Left ventricle myocardium superior (tissue), 1 donor: ENCODE measurements around the gene PSD4. TPM values are rescaled to one million over a fixed set of nuclear protein-coding genes. Genes with fewer than 3 reads are reported as not detected.

ENCODE experiments used
- ATAC-seq: fragments of 200-7000 bp; cut with Tn5 transposase; one replicate; pipeline ENCODE4 v1.9.1; 2020; ENCODE audit warnings: mild to moderate bottlenecking, moderate library complexity
- DNase-seq: peaks from one replicate; pipeline ENCODE4 v3.0.0-alpha.2; 2020
- intact Hi-C: fragments of 100-400 bp; cut with micrococcal nuclease; formaldehyde crosslinking; loops from one replicate; pipeline ENCODE4 v1.11.0; 2022
- total RNA-seq: library from RNA; stranded (reverse); fragmentation: NEBNext Ultra II Directional; extraction: Animal tissue kit (Norgen Biotek cat#: 25700); gene quantifications from one replicate; pipeline ENCODE4 v1.2.1, GENCODE V29; 2021
- donor health status: DM: no; HTN: yes; CAD: no; lungs with severe emphysema.

Gene PSD4
- total RNA-seq, 1 donor from 2014 or later: 2.9 TPM

GRCh38 chr2:113138428-113139322 lies 35.1 kb upstream of the PSD4 start:
- DNase-seq (no peak), ATAC-seq (peak; percentile 46)
- intact Hi-C loops: no loop called here

- no peak for DNase-seq
- no peak for ATAC-seq
- intact Hi-C loops: no loop called here
These were observed 32.3 kb upstream of the PSD4 start for GRCh38 chr2:113141451-113141850.

DNA sequence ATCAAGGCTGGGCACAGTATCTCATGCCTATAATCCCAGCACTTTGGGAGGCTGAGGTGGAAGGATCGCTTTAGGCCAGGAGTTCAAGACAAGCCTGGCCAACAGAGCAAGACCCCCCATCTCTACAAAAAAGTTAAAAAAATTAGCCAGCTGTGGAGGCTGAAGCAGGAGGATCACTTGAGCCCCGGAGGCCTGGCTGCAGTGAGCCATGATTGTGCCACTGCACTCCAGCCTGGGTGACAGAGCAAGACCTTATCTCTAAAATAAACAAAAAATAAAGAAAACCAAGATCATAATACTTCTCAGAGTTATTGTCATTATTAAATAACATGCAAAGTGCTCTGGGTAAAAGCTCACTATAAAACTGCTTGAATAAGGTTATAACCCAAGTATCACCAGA lies 31.5 kb upstream of the PSD4 start:
- DNase-seq (no peak), ATAC-seq (no peak)
- intact Hi-C loops: no loop called here

DNA sequence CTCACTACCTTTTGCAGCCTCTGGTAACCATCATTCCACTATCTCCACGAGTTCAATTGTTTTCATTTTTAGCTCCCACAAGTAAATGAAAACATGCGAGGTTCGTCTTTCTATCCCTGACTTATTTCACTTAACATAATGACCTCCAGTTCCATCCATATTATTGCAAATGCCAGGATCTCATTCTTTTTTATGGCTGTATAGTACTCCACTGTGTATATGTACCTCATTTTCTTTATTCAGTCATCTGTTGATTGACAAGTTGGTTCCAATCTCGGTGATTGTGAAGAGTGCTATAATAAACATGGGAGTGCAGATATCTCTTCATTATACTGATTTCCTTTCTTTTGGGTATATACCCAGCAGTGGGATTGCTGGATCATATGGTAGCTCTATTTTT lies 29.5 kb upstream of the PSD4 start:
- intact Hi-C loops: no loop called here
- no peak for DNase-seq
- no peak for ATAC-seq

GRCh38 chr2:113148606-113149552 lies 24.9 kb upstream of the PSD4 start:
- intact Hi-C loops: no loop called here
- DNase-seq (no peak), ATAC-seq (no peak)

- ATAC-seq (no peak), DNase-seq (no peak)
- intact Hi-C loops: no loop called here
These were observed 24.1 kb upstream of the PSD4 start for GRCh38 chr2:113149553-113150257.

- intact Hi-C loops: no loop called here
- ATAC-seq (no peak), DNase-seq (no peak)
These were observed 23.5 kb upstream of the PSD4 start for GRCh38 chr2:113150258-113150601.

- intact Hi-C loops: no loop called here
- ATAC-seq (no peak), DNase-seq (no peak)
These were observed 18.4 kb upstream of the PSD4 start for GRCh38 chr2:113155331-113155730.

GRCh38 chr2:113156278-113157117 lies 17.3 kb upstream of the PSD4 start:
- ATAC-seq (no peak), DNase-seq (no peak)
- intact Hi-C loops: no loop called here

GRCh38 chr2:113157118-113157896 lies 16.5 kb upstream of the PSD4 start:
- ATAC-seq: peak; percentile 70
- peak; percentile 39 for DNase-seq
- intact Hi-C loops: no loop called here

GRCh38 chr2:113157897-113158753 lies 15.6 kb upstream of the PSD4 start:
- intact Hi-C loops: no loop called here
- ATAC-seq (no peak), DNase-seq (no peak)

GRCh38 chr2:113158884-113159553 lies 14.8 kb upstream of the PSD4 start:
- ATAC-seq (no peak), DNase-seq (no peak)
- intact Hi-C loops: no loop called here

GRCh38 chr2:113160248-113160647 lies 13.5 kb upstream of the PSD4 start:
- DNase-seq (no peak), ATAC-seq (no peak)
- intact Hi-C loops: no loop called here

- intact Hi-C loops: no loop called here
- DNase-seq: no peak
- ATAC-seq: no peak
These were observed 12.8 kb upstream of the PSD4 start for GRCh38 chr2:113160962-113161361.

GRCh38 chr2:113162173-113162572 lies 11.6 kb upstream of the PSD4 start:
- no peak for ATAC-seq
- no peak for DNase-seq
- intact Hi-C loops: no loop called here

GRCh38 chr2:113162869-113163268 lies 10.9 kb upstream of the PSD4 start:
- ATAC-seq: no peak
- no peak for DNase-seq
- intact Hi-C loops: no loop called here
